AG08396 (cell line): Measurements from ENCODE around the gene GSTA1.
"Not testable (repeated sequence)": the region's sequence is repeated elsewhere in the genome, so short reads cannot be mapped to it uniquely, and the experiment has no call there.

Experiments
- DNase-seq: peaks from one replicate; pipeline ENCODE4 v3.0.0; 2012; ENCODE audit warnings: low spot score, mixed read lengths

The GSTA1 gene

DNA sequence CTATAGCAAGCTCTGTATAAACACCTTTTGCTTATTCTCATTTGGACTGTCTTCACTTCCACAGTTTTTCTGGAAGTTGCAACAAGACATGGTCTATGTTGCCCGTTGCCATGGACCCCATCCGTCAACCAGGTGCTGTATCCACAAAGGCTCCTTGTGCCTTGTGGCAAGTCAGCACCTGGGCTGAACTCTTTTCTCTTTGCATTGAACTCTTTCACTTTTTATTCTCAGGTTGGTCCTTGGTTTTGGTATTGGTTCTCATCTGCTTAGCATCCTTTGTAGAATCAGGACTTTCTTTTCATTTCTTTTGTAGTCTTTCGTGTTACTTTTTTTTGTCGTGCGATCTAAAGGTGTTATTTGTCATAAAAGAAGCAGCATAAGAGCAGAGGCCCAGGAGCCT, 5.0 kb upstream of the GSTA1 start:
- no peak for DNase-seq

DNA sequence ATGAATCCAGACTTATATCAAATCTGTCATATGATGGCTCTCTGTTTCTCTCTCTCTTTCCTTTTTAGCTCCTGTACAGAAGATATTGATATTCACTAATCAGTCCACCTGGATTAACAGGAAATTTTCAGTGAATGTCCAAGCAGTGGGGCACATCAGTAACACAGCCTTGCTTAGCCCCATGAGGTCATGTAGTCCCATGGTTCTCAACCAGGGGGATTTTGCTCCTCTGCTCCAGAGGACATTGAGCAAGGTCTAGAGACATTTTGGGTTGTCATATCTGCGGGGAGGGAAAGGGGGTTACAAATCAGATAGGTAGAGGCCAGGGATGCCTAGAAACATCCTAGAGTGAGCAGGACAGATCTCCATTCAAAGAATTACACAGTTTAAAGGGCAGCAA, 810 bp downstream of the GSTA1 start:
- no peak for DNase-seq

DNA sequence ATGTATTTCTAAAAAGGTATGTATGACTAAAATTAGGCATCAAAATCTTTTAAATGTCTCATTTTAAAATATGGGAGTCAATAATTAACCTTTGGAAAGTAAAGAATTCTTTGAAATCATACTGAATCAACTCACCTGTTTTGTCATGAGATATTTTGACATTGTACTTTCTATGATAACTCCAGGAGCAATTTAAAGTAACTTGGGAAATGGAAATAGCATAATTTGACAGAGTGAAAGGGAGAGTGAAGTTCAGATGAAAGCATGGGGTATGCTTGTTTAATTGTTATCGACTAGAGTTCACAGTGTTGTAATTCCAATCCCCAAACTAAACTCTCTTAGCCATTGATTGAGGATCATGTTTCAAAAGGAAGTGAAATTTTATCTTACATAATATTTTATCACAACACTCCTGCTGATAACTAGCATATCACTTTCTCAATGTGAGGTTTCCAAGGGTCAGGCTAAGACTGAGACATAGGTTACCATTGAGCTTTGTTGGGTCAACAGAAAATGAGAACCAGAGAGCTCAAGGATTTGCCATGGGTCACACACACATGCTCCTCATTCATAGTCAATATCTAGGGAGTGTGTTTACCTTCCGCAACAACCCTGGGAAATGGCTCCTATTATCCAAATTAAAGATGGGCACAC, 2.3 kb downstream of the GSTA1 start:
- DNase-seq: no peak

DNA sequence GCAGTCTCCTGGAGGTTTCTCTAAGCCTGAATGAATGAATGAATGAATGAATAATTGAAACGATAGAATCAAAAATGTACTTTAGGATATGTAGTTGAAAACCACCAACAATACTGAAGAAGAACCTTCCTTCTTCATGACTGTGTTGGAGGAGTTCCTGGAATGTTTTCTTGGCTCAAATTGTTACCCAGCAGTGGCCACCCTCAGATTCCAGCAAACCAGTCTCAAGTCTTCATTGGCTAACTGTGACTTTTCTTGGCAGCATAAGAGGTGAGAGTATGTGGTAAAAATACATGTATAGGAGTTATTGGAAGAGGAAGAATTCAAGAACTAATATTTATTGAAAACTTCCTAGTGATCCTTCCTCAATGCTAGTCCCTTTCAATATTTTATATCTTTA, 4.3 kb downstream of the GSTA1 start:
- not testable (repeated sequence) for DNase-seq

DNA sequence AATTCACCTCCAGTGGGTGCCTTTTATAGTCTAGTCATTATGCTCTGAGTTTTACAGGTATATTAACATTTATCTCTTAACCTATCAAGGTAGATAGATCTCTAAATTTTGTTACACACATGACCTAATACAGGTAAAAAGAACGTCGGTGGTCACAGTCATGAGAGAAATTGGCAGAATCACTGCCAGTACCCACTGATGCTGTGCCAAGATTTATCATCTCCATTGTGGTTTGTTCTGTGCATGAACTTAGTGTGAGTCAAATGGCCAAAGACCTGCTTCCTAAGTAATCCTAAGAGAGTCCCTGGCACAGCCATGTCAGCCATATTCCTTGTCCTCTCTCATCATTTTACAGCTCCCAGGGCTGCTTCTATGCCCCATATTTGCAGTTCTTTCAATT, 9.2 kb downstream of the GSTA1 start:
- DNase-seq: not testable (repeated sequence)

DNA sequence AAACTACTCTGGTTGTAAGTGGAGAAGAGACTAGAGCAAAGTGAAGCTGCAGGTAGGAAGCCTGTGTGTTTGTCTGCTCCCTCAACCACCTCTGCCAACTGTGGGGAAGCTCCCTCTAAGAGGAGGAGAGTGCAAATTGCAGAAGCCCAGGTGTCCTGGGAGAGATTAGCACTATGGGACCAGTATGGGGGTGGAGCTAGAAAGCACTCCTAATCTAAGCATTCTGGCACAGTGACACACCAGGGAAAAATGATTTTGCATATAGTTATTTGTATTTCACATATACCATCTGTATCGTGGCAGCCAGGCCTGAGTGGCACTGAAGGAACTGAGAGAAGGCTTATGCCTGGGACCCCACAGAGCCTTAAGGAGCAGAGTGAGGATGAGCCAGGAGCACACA, 12.8 kb downstream of the GSTA1 start:
- no peak for DNase-seq

DNA sequence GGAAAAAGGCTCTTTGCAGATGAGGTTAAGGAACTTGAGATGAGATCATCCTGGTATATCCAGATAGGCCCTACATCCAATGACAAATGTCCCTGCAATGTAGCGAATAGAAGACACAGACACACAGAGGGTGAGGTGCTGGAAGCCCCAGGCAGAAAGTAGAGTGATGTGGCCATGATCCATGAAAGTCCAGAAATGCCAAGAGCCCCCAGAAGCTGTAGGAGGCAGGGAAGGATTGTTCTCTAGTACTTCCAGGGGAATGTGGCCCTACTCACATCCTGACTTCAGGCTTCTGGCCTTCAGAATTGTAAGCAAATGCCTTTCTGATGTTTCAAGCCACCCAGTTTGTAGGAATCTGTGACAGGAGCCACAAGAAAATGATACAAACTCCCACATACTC, 14.0 kb downstream of the GSTA1 start:
- DNase-seq: not testable (repeated sequence)

DNA sequence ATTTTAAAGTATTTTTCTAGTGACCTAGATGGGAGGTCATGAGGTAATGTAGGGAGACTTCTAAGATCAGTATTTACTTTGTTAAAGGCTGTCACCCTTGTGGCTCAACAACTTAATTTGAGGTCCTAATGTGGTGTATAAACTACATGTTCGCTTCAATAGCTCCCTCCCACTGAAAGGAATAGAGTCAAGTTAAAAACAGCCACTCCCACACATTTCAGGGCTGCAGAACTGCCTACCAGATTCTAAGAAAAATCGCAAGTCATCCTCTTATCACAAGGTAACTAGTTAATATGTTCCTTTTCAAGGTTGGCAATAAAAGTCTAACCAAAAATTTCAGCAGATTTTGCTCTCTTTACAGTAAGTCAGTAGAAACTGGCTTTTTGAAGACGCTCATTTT, 15.1 kb downstream of the GSTA1 start:
- no peak for DNase-seq

DNA sequence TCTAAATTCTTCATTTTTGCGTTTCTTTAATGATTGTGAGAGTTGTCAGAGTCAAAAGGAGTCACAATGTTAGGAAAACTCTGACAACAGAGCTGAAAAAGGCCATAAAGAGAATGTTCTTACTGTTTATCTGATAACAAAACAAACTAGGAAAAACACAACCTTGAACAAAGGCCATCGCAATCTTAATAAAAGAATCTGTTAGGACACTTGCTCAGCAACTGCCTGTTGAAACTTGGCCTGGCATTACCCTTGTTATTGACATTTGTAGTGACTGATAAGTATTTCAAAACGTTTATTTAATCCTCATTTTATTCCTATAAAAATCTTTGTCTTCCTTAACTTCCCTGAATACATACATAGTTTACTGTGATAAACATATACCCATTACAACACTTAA, 15.7 kb downstream of the GSTA1 start:
- DNase-seq: no peak

DNA sequence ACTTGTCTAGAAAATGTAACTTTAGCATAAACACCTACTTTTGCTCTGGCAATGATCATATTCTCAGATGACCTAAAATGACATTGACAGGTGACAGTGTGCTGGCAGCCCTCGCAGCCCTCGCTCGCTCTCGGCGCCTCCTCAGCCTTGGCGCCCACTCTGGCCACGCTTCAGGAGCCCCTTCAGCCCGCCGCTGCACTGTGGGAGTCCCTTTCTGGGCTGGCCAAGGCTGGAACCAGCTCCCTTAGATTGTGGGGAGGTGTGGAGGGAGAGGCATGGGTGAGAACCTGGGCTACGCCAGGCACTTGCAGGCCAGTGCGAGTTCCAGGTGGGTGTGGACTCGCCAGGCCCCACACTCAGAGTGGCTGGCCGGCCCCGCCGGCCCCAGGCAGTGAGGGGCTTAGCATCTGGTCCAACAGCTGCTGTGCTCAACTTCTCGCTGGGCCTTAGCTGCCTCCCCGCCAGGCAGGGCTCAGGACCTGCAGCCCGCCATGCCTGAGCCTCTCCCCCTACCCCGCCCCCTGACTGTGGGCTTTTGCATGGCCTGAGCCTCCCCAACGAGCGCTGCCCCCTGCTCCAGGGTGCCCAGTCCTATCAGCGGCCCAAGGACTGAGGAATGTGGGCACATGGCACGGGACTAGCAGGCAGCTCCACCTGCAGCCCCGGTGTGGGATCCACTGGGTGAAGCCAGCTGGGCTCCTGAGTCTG, 17.2 kb downstream of the GSTA1 start:
- DNase-seq: no peak

DNA sequence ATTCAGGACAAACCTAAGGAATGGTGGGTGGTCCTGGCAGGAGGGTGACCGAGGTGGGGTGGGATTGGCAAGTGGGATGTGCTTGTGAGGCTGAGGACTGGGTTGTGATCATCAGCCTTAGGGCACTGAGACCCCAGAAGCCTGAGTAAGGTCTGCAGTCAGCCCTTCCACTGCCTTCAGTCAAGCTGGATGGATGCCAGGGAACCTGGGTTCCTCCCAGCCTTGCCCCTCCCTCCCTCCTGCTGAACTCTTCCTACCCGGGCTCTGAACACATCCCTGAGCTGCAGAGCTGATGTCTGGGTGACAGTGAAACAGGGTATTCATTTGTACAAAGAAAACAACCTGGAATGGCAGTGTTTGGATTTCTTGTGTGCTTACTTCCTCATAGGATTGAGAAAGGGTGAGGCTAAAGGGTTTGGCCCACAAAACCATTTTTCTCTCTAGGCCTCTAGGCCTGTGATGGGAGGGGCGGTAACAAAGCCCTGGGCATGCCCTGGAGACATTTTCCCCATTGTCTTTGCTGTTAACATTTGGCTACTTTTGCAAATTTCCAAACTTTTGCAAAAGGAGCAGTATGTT, 20.8 kb downstream of the GSTA1 start:
- not testable (repeated sequence) for DNase-seq

DNA sequence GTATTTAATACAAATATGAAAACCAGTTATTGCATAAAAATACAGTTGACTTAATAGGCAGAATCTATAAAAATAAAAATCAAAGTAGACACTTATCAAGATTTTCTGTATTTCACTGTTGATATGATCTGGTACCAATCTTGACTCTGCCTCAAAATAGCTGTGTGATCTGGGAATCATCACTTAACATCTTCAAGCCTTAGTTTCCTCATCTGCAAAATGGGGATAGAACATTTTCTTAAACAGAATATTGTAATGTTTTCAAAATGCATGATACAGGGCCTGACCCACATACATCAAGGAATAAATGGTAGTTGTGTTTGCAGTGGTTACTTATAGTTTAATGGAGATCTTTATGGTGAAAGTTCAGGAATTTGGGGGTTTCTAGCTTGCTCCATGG, 21.4 kb downstream of the GSTA1 start:
- DNase-seq: not testable (repeated sequence)

DNA sequence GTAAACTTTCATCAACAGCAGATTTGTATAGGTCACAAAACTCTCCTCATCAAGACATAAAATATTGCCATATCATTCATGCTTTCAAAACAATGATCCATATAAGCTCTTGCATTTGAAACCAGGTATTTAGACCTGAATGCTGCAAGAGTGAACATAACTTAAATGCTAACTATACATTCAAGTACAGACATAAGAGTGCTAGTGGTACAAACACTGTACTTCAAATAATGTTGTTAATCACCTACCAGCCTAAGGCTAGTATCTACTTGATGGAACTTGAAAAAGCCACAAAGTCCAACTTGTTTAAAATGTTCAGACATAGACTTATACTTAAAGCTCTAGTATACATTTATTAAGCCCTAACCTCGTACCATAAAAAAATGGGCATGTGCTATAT, 24.4 kb downstream of the GSTA1 start:
- DNase-seq: no peak

DNA sequence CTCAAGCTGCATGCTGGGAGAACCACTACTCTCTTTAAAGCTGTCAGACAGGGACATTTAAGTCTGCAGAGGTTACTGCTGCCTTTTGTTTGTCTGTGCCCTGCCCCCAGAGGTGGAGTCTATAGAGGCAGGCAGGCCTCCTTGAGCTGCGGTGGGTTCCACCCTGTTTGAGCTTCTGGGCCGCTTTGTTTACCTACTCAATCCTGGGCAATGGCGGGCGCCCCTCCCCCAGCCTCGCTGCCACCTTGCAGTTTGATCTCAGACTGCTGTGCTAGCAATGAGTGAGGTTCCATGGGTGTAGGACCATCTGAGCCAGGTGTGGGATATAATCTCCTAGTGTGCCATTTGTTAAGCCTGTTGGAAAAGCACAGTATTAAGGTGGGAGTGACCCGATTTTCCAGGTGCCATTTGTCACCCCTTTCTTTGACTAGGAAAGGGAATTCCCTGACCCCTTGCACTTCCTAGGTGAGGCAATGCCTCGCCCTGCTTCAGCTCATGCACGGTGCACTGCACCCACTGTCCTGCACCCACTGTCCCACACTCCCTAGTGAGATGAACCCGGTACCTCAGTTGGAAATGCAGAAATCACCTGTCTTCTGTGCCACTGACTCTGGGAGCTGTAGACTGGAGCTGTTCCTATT, 26.8 kb downstream of the GSTA1 start:
- DNase-seq: not testable (repeated sequence)

DNA sequence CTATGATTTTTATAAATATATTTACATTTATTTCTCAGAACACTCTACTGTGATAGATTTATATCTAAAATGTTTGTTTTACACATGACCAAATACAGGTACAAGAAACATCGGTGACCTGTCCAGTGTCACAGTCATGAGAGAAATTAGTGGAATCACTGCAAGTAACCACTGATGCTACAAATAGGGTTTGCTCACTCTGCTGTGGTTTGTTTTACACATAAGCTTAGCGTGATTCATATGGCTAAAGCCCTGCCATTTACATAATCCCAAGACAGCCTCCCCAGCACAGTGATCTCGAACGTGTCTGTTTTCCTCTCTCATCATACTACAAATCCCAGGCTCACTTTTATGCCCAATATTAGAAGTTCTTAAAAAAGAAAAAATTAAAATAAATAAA, 34.2 kb downstream of the GSTA1 start:
- DNase-seq: not testable (repeated sequence)

DNA sequence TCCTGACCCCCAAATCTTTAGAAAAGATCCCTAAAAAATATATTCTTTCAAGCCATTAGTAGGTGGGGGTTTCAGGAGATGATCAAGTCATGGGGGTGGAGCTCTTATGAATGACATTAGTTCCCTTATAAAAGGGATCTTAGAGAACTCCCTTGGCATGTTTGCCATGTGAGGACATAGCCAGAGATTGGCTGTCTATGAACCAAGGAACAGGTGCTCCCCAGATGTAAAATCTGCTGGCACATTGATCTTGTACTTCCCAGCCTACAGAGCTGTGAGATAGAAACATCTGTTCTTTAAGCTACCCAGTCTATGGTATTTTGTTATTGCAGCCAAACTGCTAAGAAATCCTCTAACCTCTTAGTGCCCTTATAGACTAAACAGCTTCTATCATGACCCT, 36.0 kb downstream of the GSTA1 start:
- DNase-seq: not testable (repeated sequence)

DNA sequence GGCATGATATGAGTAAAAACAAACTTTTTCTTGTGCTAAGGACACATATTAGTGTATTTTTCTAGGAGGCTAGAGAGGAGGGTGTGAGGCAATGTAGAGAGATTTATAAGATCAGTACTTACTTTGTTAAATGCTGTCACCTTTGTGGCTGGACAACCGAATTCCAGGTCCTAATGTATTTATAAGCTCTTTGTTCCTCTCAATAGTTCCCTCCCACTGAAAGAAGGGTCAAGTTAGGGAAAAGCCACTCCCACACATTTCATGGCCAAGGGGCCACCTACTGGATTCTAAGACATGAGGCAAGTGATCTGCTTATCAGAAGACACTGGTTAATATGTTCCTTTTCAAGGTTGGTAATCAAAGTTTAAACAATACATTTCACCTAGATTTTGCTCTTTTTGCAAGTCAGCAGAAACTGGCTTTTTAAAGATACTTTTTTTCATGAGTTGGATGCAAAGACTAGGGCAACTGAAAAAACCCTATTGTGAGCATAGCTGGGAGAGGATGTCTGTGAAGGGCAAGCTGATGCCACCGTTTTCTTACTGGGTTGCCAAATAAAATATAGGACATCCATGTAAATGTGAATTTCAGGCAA, 40.2 kb downstream of the GSTA1 start, which contains the start of gene GSTA2:
Gene GSTA2 (minus strand): TSS at position 154 of the 595 bp plus-strand sequence. CDS start 5,528 bp downstream, outside the sequence.
- not testable (repeated sequence) for DNase-seq

DNA sequence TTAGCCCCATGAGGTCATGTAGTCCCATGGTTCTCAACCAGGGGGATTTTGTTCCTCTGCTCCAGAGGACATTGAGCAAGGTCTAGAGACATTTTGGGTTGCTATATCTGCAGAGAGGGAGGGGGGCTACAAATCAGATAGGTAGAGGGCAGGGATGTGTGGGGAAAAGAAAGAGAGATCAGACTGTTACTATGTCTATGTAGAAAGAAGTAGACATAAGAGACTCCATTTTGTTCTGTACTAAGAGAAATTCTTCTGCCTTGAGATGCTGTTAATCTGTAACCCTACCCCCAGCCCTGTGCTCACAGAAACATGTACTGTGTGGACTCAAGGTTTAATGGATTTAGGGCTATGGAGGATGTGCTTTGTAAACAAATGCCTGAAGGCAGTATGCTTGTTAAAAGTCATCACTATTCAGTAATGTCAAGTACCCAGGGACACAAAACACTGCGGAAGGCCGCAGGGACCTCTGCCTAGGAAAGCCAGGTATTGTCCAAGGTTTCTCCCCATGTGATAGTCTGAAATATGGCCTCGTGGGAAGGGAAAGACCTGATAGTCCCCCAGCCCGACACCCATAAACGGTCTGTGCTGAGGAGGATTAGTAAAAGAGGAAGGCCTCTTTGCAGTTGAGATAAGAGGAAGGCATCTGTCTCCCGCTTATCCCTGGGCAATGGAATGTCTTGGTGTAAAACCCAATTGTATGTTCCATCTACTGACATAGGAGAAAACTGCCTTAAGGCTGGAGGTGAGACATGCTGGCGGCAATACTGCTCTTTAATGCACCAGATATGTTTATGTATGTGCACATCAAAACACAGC, 41.7 kb downstream of the GSTA1 start:
- DNase-seq: not testable (repeated sequence)

DNA sequence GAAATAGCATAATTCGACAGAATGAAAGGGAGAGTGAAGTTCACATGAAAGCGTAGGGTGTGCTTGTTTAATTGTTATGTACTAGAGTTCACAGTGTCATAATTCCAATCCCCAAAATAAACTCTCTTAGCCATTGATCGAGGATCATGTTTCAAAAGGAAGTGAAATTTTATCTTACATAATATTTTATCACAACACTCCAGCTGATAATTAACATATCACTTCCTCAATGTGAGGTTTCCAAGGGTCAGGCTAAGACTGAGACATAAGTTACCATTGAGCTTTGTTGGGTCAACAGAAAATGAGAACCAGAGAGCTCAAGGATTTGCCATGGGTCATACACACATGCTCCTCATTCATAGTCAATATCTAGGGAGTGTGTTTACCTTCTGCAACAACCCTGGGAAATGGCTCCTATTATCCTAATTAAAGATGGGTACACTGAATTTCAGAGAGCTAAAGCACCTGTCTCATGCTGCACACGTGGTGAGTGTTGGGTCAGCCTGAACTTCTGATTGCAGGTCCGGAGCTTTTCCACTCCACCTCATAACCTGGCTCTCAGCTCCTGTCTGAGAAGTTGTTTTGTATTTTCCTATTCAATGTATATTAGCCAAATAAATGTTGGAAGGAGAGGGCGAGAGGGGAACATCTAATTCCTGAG, 43.4 kb downstream of the GSTA1 start:
- DNase-seq: no peak

DNA sequence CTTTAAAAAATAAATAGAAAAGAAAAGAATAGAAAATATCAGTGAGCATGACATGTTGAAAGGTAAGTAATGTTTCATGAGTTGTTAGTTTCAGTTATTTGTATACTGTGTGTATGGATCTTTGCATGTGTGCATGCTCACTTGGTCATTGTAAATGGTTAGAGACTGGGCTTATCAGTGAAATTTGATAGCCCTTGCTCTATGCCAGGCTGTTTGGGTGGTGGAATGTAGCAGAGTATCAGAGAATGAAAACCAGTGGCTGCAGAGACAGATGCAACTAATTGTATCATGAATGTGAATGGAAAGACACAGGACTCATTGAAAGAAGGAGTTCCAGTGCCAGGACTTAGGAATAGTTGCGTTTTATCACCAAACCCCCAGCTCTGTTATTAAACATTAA, 44.5 kb downstream of the GSTA1 start:
- DNase-seq: no peak
